HG02870 (cell line): ENCODE data around the gene MYOM3.
"Not testable (repeated sequence)": the region's sequence is repeated elsewhere in the genome, so short reads cannot be mapped to it uniquely, and the experiment has no call there.

Experiments used
- ATAC-seq: cut with Tn5 transposase; IDR thresholded peaks from one replicate; pipeline ENCODE4 v1.9.1; 2021; ENCODE audit warnings: mild to moderate bottlenecking, moderate library complexity; ENCODE audit not compliant: unreplicated experiment

Gene MYOM3

GRCh38 chr1:24045771-24046170, 66.2 kb downstream of the MYOM3 start:
- ATAC-seq, result no peak

GRCh38 chr1:24044672-24045071, 67.3 kb downstream of the MYOM3 start:
- not testable (repeated sequence) for ATAC-seq

- no peak for ATAC-seq
These were observed 68.4 kb downstream of the MYOM3 start for GRCh38 chr1:24043345-24044032.

GRCh38 chr1:24042315-24042714, 69.6 kb downstream of the MYOM3 start:
- ATAC-seq, result no peak

- no peak for ATAC-seq
These were observed 75.8 kb downstream of the MYOM3 start for GRCh38 chr1:24036088-24036487.

- no peak for ATAC-seq
These were observed 79.0 kb downstream of the MYOM3 start for GRCh38 chr1:24032981-24033380.

- not testable (repeated sequence) for ATAC-seq
These were observed 80.9 kb downstream of the MYOM3 start for GRCh38 chr1:24030976-24031516.

- ATAC-seq, result no peak
These were observed 84.0 kb downstream of the MYOM3 start for GRCh38 chr1:24027838-24028468.

- ATAC-seq, result no peak
These were observed 89.2 kb downstream of the MYOM3 start for GRCh38 chr1:24022581-24023361.

- ATAC-seq, result no peak
These were observed 90.3 kb downstream of the MYOM3 start for GRCh38 chr1:24021403-24022266.

GRCh38 chr1:24020470-24020869, 91.5 kb downstream of the MYOM3 start:
- no peak for ATAC-seq

GRCh38 chr1:24020025-24020424, 91.9 kb downstream of the MYOM3 start:
- no peak for ATAC-seq

- no peak for ATAC-seq
These were observed 93.0 kb downstream of the MYOM3 start for GRCh38 chr1:24018611-24019580.

GRCh38 chr1:24015221-24016210, 96.4 kb downstream of the MYOM3 start:
- ATAC-seq, result no peak

GRCh38 chr1:24012878-24013277, 99.1 kb downstream of the MYOM3 start:
- not testable (repeated sequence) for ATAC-seq

- no peak for ATAC-seq
These were observed 101.3 kb downstream of the MYOM3 start for GRCh38 chr1:24010650-24011049.

GRCh38 chr1:24009406-24009805, 102.5 kb downstream of the MYOM3 start:
- no peak for ATAC-seq

- not testable (repeated sequence) for ATAC-seq
These were observed 103.3 kb downstream of the MYOM3 start for GRCh38 chr1:24008574-24009184.
